ENCODE measurements around the gene RAB40C.
A peak's percentile ranks its signal among the peaks of the same experiment; 100 is the strongest.

Gene RAB40C

GRCh38 chr16:559021-559380 lies 30.9 kb upstream of the RAB40C start:
- H3K36me3 ChIP-seq = peaks cover 13% of the 10 kb centered on the region; the same call in 1 of the 2 replicates
- peak overlapping the region; percentile 96 for H3K4me2 ChIP-seq

DNA sequence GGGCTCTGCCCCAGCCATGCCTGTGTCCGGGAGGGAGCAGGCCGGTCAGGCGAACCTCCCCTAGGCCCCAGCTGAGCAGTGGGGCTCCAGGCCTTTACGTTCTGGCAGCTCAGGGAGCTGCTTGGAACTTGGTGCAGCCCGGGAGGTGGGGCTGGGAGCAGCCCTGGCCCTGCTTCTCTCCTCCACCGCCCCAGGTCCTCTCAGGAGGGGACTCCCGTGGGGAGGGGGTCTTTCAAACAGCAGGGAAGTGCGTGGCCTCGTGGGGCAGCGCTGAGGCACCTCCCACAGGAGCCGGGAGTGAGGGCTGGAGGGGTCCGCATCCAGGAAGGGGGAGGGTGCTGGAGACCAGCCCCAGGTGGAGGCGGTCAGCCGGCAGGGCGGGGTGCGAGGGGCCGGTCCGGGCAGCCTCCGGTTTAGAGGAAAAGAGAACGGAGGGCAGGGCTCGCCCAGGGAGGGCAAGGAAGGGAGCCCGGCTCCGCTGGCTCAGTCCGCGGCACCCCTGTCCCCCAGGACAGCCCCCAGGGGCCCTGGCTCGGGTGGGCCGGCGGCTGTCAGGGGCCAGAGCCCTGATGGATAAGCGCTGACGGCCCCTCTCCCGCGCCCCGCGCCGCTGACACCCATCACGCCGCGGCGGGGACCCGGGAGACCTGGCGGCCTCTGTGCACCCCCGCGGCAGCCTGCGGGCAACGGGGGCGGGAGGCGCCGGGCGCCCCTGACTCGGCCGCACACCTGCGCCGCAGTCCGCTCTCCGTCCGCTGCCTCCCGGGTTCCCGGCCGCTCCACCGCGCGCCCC lies 30.3 kb upstream of the RAB40C start:
- H4K20me1 ChIP-seq = peaks cover 42% of the 10 kb centered on the region
- H3K9me3 ChIP-seq = no peaks in the 10 kb centered on the region
- peak overlapping the region; percentile 96 for H3K4me2 ChIP-seq
- H3K4me1 ChIP-seq = peaks cover 77% of the 10 kb centered on the region
- no peak overlapping the region for H3K27ac ChIP-seq
- 0 out of 2 replicates have a peak overlapping the region, but pooled peaks have one; percentile 33 for H3K4me3 ChIP-seq
- no peak for TF ChIP-seq Cebpa-rat (IDR thresholded peaks at IDR 0.05)
- peaks cover 7% of the 10 kb centered on the region; the same call in 1 of the 2 replicates for H3K36me3 ChIP-seq
- no peak overlapping the region for H3K9ac ChIP-seq
- H3K27me3 ChIP-seq = peaks cover 56% of the 10 kb centered on the region

More at GRCh38 chr16:559021-559380, 30.9 kb upstream of the RAB40C start:
- Histone ChIP-seq H3K9ac (0 out of 2 replicates have a peak overlapping the region, but pooled peaks have one; percentile 8), H3K27me3 (peaks cover 56% of the 10 kb centered on the region), H3K4me3 (peak overlapping the region; percentile 36; the same call in 1 of the 2 replicates), H3K4me1 (peaks cover 73% of the 10 kb centered on the region), H4K20me1 (peaks cover 48% of the 10 kb centered on the region), H3K27ac (no peak overlapping the region), H3K9me3 (no peaks in the 10 kb centered on the region)
- no peak for TF ChIP-seq Cebpa-rat (IDR thresholded peaks at IDR 0.05)

GRCh38 chr16:560204-560700 lies 29.6 kb upstream of the RAB40C start, which contains the start of gene PRR35:
TSS of gene PRR35 (plus strand) at chr16:560394. CDS start at chr16:563295, 2,901 bp downstream.
- Histone ChIP-seq H3K4me3 (0 out of 2 replicates have a peak within 1 kb of the TSS, but pooled peaks have one; percentile 33), H3K4me2 (peak within 1 kb of the TSS; percentile 96)

DNA sequence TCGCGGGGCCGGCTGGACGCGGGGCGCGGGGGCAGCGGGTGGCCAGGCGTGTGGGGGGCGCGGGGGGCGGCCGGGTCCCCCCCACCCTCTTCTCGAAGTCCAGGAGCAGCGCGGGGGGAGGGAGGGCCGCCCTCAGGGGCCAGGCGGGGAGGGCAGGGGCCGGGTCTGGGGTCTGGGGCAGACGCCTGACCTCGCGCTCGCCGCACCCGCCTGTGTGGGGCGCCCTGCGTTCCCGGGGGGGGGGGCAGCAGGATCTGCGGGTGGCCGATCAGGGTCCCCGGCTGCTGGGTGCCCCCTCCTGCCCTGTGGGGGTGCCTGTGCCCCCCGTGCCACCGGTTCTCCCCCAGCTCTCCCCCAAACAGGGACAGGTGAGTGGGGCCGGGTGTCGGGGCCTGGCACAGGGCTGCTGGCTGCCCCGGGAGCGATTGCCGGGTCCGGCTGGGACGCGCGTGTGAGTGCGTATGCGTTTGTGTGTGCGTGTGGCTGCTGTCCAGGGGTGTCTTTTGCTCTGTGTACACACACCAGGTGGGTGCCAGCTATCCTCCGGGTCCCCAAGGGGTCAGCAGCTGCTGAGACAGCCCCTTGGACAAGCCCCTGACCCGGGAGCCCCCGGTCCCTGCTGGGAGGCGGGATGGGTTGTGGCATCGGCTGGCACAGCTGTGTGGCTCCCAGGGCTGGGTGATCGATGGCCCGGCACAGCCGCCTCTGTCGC lies 29.0 kb upstream of the RAB40C start:
- Histone ChIP-seq H3K9ac (no peak overlapping the region), H3K27ac (no peak overlapping the region), H3K9me3 (no peaks in the 10 kb centered on the region), H3K4me3 (no peak overlapping the region), H3K36me3 (no peaks in the 10 kb centered on the region), H3K4me2 (peak overlapping the region; percentile 42; the same call in 1 of the 2 replicates), H4K20me1 (peaks cover 36% of the 10 kb centered on the region), H3K27me3 (peaks cover 56% of the 10 kb centered on the region), H3K4me1 (peaks cover 77% of the 10 kb centered on the region)
- no peak for TF ChIP-seq Cebpa-rat (IDR thresholded peaks at IDR 0.05)

More at GRCh38 chr16:560204-560700, 29.6 kb upstream of the RAB40C start, which contains the start of gene PRR35:
- H3K9me3 ChIP-seq = no peaks in the 10 kb centered on the region
- H3K36me3 ChIP-seq = peaks cover under 1% of the 10 kb centered on the region; the same call in 1 of the 2 replicates
- H4K20me1 ChIP-seq = peaks cover 36% of the 10 kb centered on the region
- peaks cover 56% of the 10 kb centered on the region for H3K27me3 ChIP-seq
- H3K4me1 ChIP-seq = peaks cover 77% of the 10 kb centered on the region
- no peak for TF ChIP-seq Cebpa-rat (IDR thresholded peaks at IDR 0.05)
- H3K27ac ChIP-seq = no peak within 1 kb of the TSS
- no peak within 1 kb of the TSS for H3K9ac ChIP-seq

- Histone ChIP-seq H3K4me1 (peaks cover 77% of the 10 kb centered on the region), H3K9me3 (no peaks in the 10 kb centered on the region), H3K4me3 (no peak overlapping the region), H3K27me3 (peaks cover 56% of the 10 kb centered on the region), H3K27ac (no peak overlapping the region), H3K36me3 (no peaks in the 10 kb centered on the region), H3K9ac (no peak overlapping the region), H3K4me2 (peak overlapping the region; percentile 42; the same call in 1 of the 2 replicates), H4K20me1 (peaks cover 36% of the 10 kb centered on the region)
- TF ChIP-seq Cebpa-rat (IDR thresholded peaks at IDR 0.05) = no peak
Observed at GRCh38 chr16:561413-561794, 28.5 kb upstream of the RAB40C start.

GRCh38 chr16:561957-562938 lies 27.6 kb upstream of the RAB40C start:
- TF ChIP-seq Cebpa-rat (IDR thresholded peaks at IDR 0.05) = no peak
- H3K4me3 ChIP-seq = no peak overlapping the region
- peaks cover 56% of the 10 kb centered on the region for H3K27me3 ChIP-seq

DNA sequence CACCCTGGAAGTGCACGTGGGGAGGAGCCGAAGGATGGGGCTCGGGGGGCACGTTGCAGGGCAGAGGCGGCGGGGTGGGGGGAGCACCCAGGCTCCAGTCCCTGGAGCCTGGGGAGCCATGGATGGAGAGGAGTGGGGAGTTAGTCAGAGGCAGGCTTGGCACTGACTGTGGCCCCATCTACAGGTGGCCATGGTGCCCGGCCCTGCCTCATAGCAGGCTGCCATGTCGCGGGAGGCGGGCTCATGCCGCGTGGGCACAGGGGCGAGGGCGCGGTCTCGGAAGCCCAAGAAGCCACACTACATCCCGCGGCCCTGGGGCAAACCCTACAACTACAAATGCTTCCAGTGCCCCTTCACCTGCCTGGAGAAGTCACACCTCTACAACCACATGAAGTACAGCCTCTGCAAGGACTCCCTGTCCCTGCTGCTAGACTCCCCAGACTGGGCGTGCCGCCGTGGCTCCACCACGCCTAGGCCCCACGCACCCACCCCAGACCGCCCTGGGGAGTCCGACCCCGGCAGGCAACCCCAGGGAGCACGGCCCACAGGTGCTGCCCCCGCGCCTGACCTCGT lies 26.7 kb upstream of the RAB40C start:
- Histone ChIP-seq H3K36me3 (no peaks in the 10 kb centered on the region), H3K4me1 (peaks cover 76% of the 10 kb centered on the region), H3K4me2 (peak overlapping the region; percentile 30; the same call in 1 of the 2 replicates), H4K20me1 (peaks cover 23% of the 10 kb centered on the region), H3K4me3 (no peak overlapping the region), H3K9me3 (no peaks in the 10 kb centered on the region), H3K27me3 (peaks cover 54% of the 10 kb centered on the region), H3K27ac (no peak overlapping the region), H3K9ac (no peak overlapping the region)
- TF ChIP-seq Cebpa-rat (IDR thresholded peaks at IDR 0.05) = no peak

More at GRCh38 chr16:561957-562938, 27.6 kb upstream of the RAB40C start:
- Histone ChIP-seq H3K36me3 (no peaks in the 10 kb centered on the region), H4K20me1 (peaks cover 32% of the 10 kb centered on the region), H3K4me1 (peaks cover 76% of the 10 kb centered on the region), H3K9ac (no peak overlapping the region), H3K27ac (no peak overlapping the region), H3K9me3 (no peaks in the 10 kb centered on the region), H3K4me2 (no peak overlapping the region)

GRCh38 chr16:564690-565418 lies 25.0 kb upstream of the RAB40C start:
- H3K36me3 ChIP-seq = no peaks in the 10 kb centered on the region
- H3K4me3 ChIP-seq = no peak overlapping the region
- peaks cover 70% of the 10 kb centered on the region for H3K4me1 ChIP-seq
- no peaks in the 10 kb centered on the region for H3K9me3 ChIP-seq
- peaks cover 6% of the 10 kb centered on the region for H4K20me1 ChIP-seq
- H3K27ac ChIP-seq = peak overlapping the region; percentile 91
- peak overlapping the region; percentile 99 for H3K4me2 ChIP-seq
- no peak overlapping the region for H3K9ac ChIP-seq
- TF ChIP-seq Cebpa-rat (IDR thresholded peaks at IDR 0.05) = no peak
- peaks cover 37% of the 10 kb centered on the region for H3K27me3 ChIP-seq
